ENCODE results near the gene TM2D3.

Gene TM2D3

GRCh38 chr15:101689901-101690300, 37.7 kb upstream of the TM2D3 start:
- Histone ChIP-seq H3K27me3 (ENCODE audit: insufficient read depth, low read length, poor library complexity) (no peaks in the 10 kb centered on the region), H3K9ac (ENCODE audit: low read depth, low read length) (no peak overlapping the region), H2AFZ (ENCODE audit: low read depth, low read length) (no peak overlapping the region), H4K20me1 (ENCODE audit: insufficient read depth, low read length) (no peaks in the 10 kb centered on the region), H3K27ac (ENCODE audit: low read length) (no peak overlapping the region), H3K4me2 (ENCODE audit: insufficient read depth, low read length) (no peak overlapping the region), H3K79me2 (ENCODE audit: insufficient read depth, low read length) (no peaks in the 10 kb centered on the region), H3K9me3 (ENCODE audit: insufficient read depth, low read length, severe bottlenecking) (no peaks in the 10 kb centered on the region), H3K4me3 (ENCODE audit: low read depth in 1 of 2, low read length in 2 of 2) (no peak overlapping the region), H3K36me3 (ENCODE audit: insufficient read depth, low read length) (no peaks in the 10 kb centered on the region), H3K4me1 (ENCODE audit: insufficient read depth, low read length) (peaks cover 18% of the 10 kb centered on the region)
- no peak for ATAC-seq (ENCODE audit: insufficient read depth, low read depth)
- TF ChIP-seq CTCF (IDR thresholded peaks at IDR 0.05; ENCODE audit: borderline replicate concordance, extremely low read depth, low read length, poor library complexity, severe bottlenecking), result no peak
- no peak for TF ChIP-seq EZH2 (IDR thresholded peaks at IDR 0.05; ENCODE audit: borderline replicate concordance, low read depth, low read length, severe bottlenecking)
- no peak for DNase-seq

- no peaks in the 10 kb centered on the region for H3K79me2 ChIP-seq (ENCODE audit: insufficient read depth, low read length)
- no peaks in the 10 kb centered on the region for H4K20me1 ChIP-seq (ENCODE audit: insufficient read depth, low read length)
- no peaks in the 10 kb centered on the region for H3K4me1 ChIP-seq (ENCODE audit: insufficient read depth, low read length)
- H3K4me3 ChIP-seq (ENCODE audit: low read depth in 1 of 2, low read length in 2 of 2), result no peak overlapping the region
- peaks cover 7% of the 10 kb centered on the region; the same call in 1 of the 2 replicates for H3K36me3 ChIP-seq (ENCODE audit: insufficient read depth, low read length)
- H3K9me3 ChIP-seq (ENCODE audit: insufficient read depth, low read length, severe bottlenecking), result no peaks in the 10 kb centered on the region
- no peak overlapping the region for H3K4me2 ChIP-seq (ENCODE audit: insufficient read depth, low read length)
- no peak overlapping the region for H3K27ac ChIP-seq (ENCODE audit: low read length)
- H3K27me3 ChIP-seq (ENCODE audit: insufficient read depth, low read length, poor library complexity), result no peaks in the 10 kb centered on the region
- no peak for ATAC-seq (ENCODE audit: insufficient read depth, low read depth)
- H3K9ac ChIP-seq (ENCODE audit: low read depth, low read length), result no peak overlapping the region
- H2AFZ ChIP-seq (ENCODE audit: low read depth, low read length), result no peak overlapping the region
- no peak for TF ChIP-seq EZH2 (IDR thresholded peaks at IDR 0.05; ENCODE audit: borderline replicate concordance, low read depth, low read length, severe bottlenecking)
- DNase-seq, result no peak
Measured at GRCh38 chr15:101686718-101687117, 34.5 kb upstream of the TM2D3 start.

GRCh38 chr15:101684877-101685276, 32.7 kb upstream of the TM2D3 start:
- Histone ChIP-seq H2AFZ (ENCODE audit: low read depth, low read length) (no peak overlapping the region), H3K27ac (ENCODE audit: low read length) (no peak overlapping the region), H3K27me3 (ENCODE audit: insufficient read depth, low read length, poor library complexity) (no peaks in the 10 kb centered on the region), H3K79me2 (ENCODE audit: insufficient read depth, low read length) (no peaks in the 10 kb centered on the region), H3K4me3 (ENCODE audit: low read depth in 1 of 2, low read length in 2 of 2) (no peak overlapping the region), H3K36me3 (ENCODE audit: insufficient read depth, low read length) (peaks cover 11% of the 10 kb centered on the region; the same call in 1 of the 2 replicates), H3K4me1 (ENCODE audit: insufficient read depth, low read length) (no peaks in the 10 kb centered on the region), H3K4me2 (ENCODE audit: insufficient read depth, low read length) (no peak overlapping the region), H3K9ac (ENCODE audit: low read depth, low read length) (no peak overlapping the region), H3K9me3 (ENCODE audit: insufficient read depth, low read length, severe bottlenecking) (no peaks in the 10 kb centered on the region), H4K20me1 (ENCODE audit: insufficient read depth, low read length) (no peaks in the 10 kb centered on the region)
- no peak for TF ChIP-seq EZH2 (IDR thresholded peaks at IDR 0.05; ENCODE audit: borderline replicate concordance, low read depth, low read length, severe bottlenecking)
- no peak for TF ChIP-seq CTCF (IDR thresholded peaks at IDR 0.05; ENCODE audit: borderline replicate concordance, extremely low read depth, low read length, poor library complexity, severe bottlenecking)
- no peak for ATAC-seq (ENCODE audit: insufficient read depth, low read depth)
- DNase-seq, result no peak

GRCh38 chr15:101684384-101684783, 32.2 kb upstream of the TM2D3 start:
- no peak for ATAC-seq (ENCODE audit: insufficient read depth, low read depth)
- no peaks in the 10 kb centered on the region for H4K20me1 ChIP-seq (ENCODE audit: insufficient read depth, low read length)
- H3K4me1 ChIP-seq (ENCODE audit: insufficient read depth, low read length), result no peaks in the 10 kb centered on the region
- DNase-seq, result no peak
- H3K79me2 ChIP-seq (ENCODE audit: insufficient read depth, low read length), result no peaks in the 10 kb centered on the region
- no peak overlapping the region for H3K4me2 ChIP-seq (ENCODE audit: insufficient read depth, low read length)
- H3K9ac ChIP-seq (ENCODE audit: low read depth, low read length), result no peak overlapping the region
- H3K9me3 ChIP-seq (ENCODE audit: insufficient read depth, low read length, severe bottlenecking), result no peaks in the 10 kb centered on the region
- TF ChIP-seq EZH2 (IDR thresholded peaks at IDR 0.05; ENCODE audit: borderline replicate concordance, low read depth, low read length, severe bottlenecking) (no peak), CTCF (IDR thresholded peaks at IDR 0.05; ENCODE audit: borderline replicate concordance, extremely low read depth, low read length, poor library complexity, severe bottlenecking) (no peak)
- peaks cover 11% of the 10 kb centered on the region; the same call in 1 of the 2 replicates for H3K36me3 ChIP-seq (ENCODE audit: insufficient read depth, low read length)
- no peak overlapping the region for H2AFZ ChIP-seq (ENCODE audit: low read depth, low read length)
- no peak overlapping the region for H3K27ac ChIP-seq (ENCODE audit: low read length)
- H3K4me3 ChIP-seq (ENCODE audit: low read depth in 1 of 2, low read length in 2 of 2), result no peak overlapping the region
- no peaks in the 10 kb centered on the region for H3K27me3 ChIP-seq (ENCODE audit: insufficient read depth, low read length, poor library complexity)

All from DND-41 (cell line).